Suprapubic skin (tissue), 4 donors: Measurements from ENCODE around the gene RIT1. TPM values are rescaled to one million over a fixed set of nuclear protein-coding genes. Genes with fewer than 3 reads are reported as not detected.

ENCODE experiments used
- DNase-seq, 2 donors: peaks; one replicate each; pipeline ENCODE4 v3.0.0-alpha.2; 2019; ENCODE audit warnings: low spot score in 2 of 2
- H3K27ac ChIP-seq: fragments of 200-600 bp; sonication (generic); one replicate; pipeline ENCODE4 v1.5.1; 2019
- H3K27me3 ChIP-seq: fragments of 200-600 bp; sonication (generic); one replicate; pipeline ENCODE4 v1.5.1; 2019
- H3K36me3 ChIP-seq: fragments of 200-600 bp; sonication (generic); one replicate; pipeline ENCODE4 v1.5.1; 2019
- H3K4me1 ChIP-seq: fragments of 200-600 bp; sonication (generic); one replicate; pipeline ENCODE4 v1.5.1; 2019
- H3K4me3 ChIP-seq: fragments of 200-600 bp; sonication (generic); one replicate; pipeline ENCODE4 v1.5.1; 2019; ENCODE audit warnings: mild to moderate bottlenecking
- H3K9me3 ChIP-seq: fragments of 200-600 bp; sonication (generic); one replicate; pipeline ENCODE4 v1.5.1; 2019
- POLR2AphosphoS5 ChIP-seq, 3 donors: sonication (generic); formaldehyde crosslinking; IDR thresholded peaks; one replicate each; pipeline ENCODE4 v1.6.1; 2017; ENCODE audit warnings: antibody characterized with exemption in 3 of 3
- WGBS: methylation state at CpG from one replicate; pipeline ENCODE4 v1.1.5; 2018; 5-methylcytosine and 5-hydroxymethylcytosine counted together
- total RNA-seq, 4 donors: library from RNA; depleted of rRNA; stranded (reverse); fragments of >200 nt; gene quantifications; one replicate each; pipeline ENCODE4 v1.1.0, GENCODE V29; 2016

RIT1 gene
- total RNA-seq, 4 donors from 2014 or later, result 18.1 to 30.8 (median 23.8) TPM

DNA sequence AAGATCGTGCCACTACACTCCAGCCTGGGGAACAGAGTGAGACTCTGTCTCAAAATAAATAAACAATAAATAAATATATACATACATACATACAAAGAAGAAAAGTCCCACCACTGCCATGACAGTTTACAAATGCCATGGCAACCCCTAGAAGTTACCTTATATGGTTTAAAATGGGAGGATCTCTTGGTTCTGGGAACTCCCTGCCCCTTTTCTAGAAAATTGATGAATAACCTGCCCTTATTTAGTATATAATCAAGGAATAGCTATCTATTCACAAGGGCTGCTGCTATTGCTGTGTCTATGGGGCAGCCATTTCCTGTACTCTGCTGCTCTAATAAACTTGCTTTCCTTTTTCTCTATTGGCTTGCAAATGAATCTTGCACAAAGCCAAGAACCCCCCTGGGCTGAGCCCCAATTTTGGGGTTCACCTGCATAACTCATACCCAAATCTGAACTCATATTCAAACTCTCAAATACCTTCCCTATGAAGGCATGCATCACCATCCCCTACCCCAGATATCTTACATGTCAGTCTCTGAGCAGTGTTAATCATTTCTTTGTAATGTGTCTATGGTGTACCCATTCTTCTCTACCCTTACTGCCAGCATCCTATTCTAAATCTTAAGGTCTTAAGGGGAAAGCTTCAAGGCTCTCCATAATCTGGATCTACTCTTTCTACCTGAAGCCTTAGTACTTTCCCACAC is 63.2 kb downstream of the RIT1 start:
- Histone ChIP-seq H3K9me3 (no peaks in the 10 kb centered on the region), H3K36me3 (peaks cover 48% of the 10 kb centered on the region), H3K27me3 (no peaks in the 10 kb centered on the region), H3K4me1 (peaks cover 8% of the 10 kb centered on the region), H3K4me3 (no peak overlapping the region), H3K27ac (no peak overlapping the region)
- no peak for DNase-seq
- no peak for TF ChIP-seq POLR2AphosphoS5 (IDR thresholded peaks at IDR 0.05)
- 96% methylated on average over 1 of the region's 1 CpG for WGBS

Other genes starting within 250 kb of the RIT1 start
- gene YY1AP1, start 222.6 kb downstream of the RIT1 start, total RNA-seq, result 100 to 1,000 TPM in 1 of 4 donors, 10 to 100 TPM in 3; 56.0 to 106 (median 80.1) TPM
- gene DAP3, start 222.3 kb downstream of the RIT1 start, total RNA-seq, result 100 to 1,000 TPM; 151 to 249 (median 187) TPM
- gene GON4L, start 54.1 kb downstream of the RIT1 start, total RNA-seq, result 10 to 100 TPM; 27.5 to 82.6 (median 43.2) TPM
- 1 to 10 TPM; 2.2 to 3.3 (median 2.7) TPM for gene SYT11, start 51.8 kb downstream of the RIT1 start, total RNA-seq
- 100 to 1,000 TPM in 1 of 4 donors, 10 to 100 TPM in 3; 33.6 to 116 (median 50.3) TPM for gene KHDC4, start 23.1 kb upstream of the RIT1 start, total RNA-seq
- gene RXFP4, start 30.3 kb upstream of the RIT1 start, total RNA-seq, result not detected
- gene ARHGEF2, start 67.2 kb upstream of the RIT1 start, total RNA-seq, result 10 to 100 TPM; 13.7 to 42.1 (median 20.6) TPM
- gene SSR2, start 109.6 kb upstream of the RIT1 start, total RNA-seq, result 100 to 1,000 TPM; 160 to 278 (median 240) TPM
- 10 to 100 TPM; 32.7 to 42.7 (median 39.8) TPM for gene UBQLN4, start 142.4 kb upstream of the RIT1 start, total RNA-seq
- gene LAMTOR2, start 143.4 kb upstream of the RIT1 start, total RNA-seq, result 10 to 100 TPM; 27.3 to 66.6 (median 57.7) TPM
- gene RAB25, start 149.8 kb upstream of the RIT1 start, total RNA-seq, result 100 to 1,000 TPM; 150 to 284 (median 205) TPM
- gene MEX3A, start 171.1 kb upstream of the RIT1 start, total RNA-seq, result 1 to 10 TPM in 2 of 4 donors, under 1 TPM in 2; 0.42 to 2.7 (median 1.0) TPM
- 100 to 1,000 TPM; 574 to 977 (median 714) TPM for gene LMNA, start 203.4 kb upstream of the RIT1 start, total RNA-seq
- 10 to 100 TPM; 43.8 to 61.2 (median 50.2) TPM for gene SEMA4A, start 242.2 kb upstream of the RIT1 start, total RNA-seq